Fibroblast of skin of right biceps (primary cell): Measurements from ENCODE around the gene TMEM89.

Source experiments
- DNase-seq: peaks from one replicate; pipeline ENCODE4 v3.0.0-alpha.2; 2013

TMEM89 gene

GRCh38 chr3:48585411-48585810 is 36.2 kb downstream of the TMEM89 start:
- no peak for DNase-seq

GRCh38 chr3:48584836-48585235 is 36.7 kb downstream of the TMEM89 start:
- no peak for DNase-seq

- no peak for DNase-seq
Observed at GRCh38 chr3:48581621-48582481, 39.7 kb downstream of the TMEM89 start.

DNA sequence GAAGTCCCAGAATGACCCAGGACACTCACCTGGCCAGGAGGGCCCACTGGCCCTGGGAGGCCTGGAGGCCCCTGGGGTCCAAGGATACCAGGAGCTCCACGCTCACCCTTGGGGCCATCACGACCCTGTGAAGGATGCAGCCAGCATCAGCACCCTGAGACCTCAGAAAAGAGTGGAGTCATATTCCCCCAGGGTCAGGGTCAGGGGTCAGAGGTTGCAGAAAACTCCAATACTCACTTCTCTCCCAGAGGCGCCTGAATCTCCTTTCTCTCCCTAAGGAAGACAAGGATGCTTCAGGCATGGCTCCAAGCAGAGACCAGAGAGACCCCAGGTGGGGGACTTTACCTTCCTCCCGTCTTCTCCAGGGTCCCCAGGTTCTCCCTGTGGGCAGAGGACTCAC is 44.9 kb downstream of the TMEM89 start:
- DNase-seq = no peak

DNA sequence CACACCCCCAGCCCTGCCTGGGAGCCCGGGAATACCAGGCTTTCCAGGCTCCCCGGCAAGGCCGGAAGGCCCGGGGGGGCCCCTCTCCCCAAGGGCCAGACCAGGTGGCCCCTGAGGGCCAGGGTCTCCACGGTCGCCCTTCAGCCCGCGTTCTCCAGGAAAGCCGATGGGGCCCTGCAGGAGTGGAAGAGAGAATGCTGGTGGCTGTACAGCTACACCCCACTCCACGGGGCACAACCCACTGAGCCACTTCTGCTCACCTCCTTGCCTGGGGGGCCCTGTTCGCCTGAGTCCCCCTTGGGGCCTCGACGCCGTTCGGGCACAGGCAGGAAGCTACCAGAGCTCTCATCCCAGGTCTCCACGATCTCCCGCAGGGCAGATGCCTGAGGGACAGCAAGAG is 46.2 kb downstream of the TMEM89 start:
- DNase-seq = no peak

DNA sequence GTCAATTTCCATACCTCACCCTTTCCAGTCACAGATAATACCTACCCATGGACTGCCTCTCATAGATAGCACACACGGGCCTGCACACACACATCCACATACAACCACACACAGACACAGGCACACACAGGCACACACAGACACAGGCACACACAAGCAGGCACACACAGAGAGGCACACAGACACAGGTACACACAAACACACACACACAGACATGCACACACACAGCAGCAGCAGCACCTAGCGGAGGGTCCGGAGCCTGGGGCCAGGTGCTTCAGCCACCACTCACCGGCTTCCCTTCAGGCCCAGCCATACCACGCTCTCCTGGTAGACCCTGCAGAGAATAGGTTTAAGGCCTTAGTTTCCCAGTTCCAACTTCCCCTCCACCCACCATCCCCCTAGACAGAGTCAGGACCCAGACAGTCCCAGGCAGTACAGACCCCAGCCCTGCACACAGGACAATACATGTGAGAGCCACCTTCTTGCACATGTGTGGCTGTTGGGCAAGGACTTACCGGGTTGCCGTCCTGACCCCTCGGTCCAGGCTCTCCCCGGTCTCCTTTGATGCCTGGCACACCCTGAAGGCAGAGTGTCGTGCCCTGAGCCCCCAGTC is 47.5 kb downstream of the TMEM89 start:
- DNase-seq = no peak

DNA sequence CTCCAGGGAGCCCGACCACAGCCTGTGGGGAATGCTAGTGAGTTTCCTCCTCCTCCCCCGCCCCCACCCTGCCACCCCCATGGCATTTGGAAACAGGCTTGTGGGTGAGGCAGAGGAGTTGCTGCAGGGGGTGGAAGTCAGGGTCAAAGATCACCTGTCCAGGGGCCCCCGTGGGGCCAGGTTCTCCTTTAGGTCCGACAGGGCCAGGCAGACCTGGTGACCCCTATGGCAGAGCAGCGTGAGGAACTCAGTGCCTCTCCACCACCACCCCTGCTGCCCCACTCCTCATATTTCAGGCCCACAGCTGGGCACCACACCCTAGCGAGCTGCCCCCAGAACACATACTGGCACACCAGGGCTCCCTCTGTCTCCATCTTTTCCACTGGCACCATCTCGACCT is 49.1 kb downstream of the TMEM89 start:
- DNase-seq = no peak

DNA sequence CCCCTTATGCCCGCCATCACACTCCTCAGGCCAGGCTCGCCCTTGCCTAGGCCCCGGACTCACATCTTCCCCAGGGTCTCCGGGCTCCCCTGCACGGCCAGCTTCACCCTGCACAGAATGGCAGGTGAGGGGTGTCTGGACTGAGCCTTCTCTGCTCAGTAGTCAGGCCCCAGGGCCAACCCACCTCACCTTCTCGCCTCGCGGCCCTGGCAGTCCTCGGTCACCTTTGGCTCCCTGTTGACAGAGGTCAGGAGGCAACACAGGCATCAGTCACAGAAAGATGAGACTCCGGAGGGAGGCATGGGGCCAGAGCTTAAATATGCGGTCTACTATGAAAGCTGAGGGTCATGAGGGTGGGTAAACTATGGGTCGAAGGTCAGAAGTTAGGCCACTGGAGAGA is 49.6 kb downstream of the TMEM89 start:
- no peak for DNase-seq
